Prostate gland (tissue), 2 donors: ENCODE results near the gene EP400.

Experiments used
- POLR2A ChIP-seq: fragments of 450-650 bp; IDR thresholded peaks from one replicate; pipeline ENCODE4 v1.6.1; 2016; ENCODE audit warnings: antibody characterized with exemption, mild to moderate bottlenecking
- POLR2AphosphoS5 ChIP-seq: sonication (generic); formaldehyde crosslinking; IDR thresholded peaks from one replicate; pipeline ENCODE4 v1.6.1; 2017; ENCODE audit warnings: antibody characterized with exemption
- TF ChIP-seq, protein P1 (sequence below), 4 experiments: fragments of 200-600 bp in 2 of 4; fragments of 450-650 bp in 2 of 4; sonication (generic) in 2 of 4; IDR thresholded peaks; 1 replicate in 3 of 4; 2 replicates in 1 of 4; pipeline ENCODE4 v1.5.1; 2016 to 2019; ENCODE audit warnings: antibody characterized with exemption in 4 of 4, mild to moderate bottlenecking in 2 of 4, moderate library complexity in 2 of 4

DNA sequence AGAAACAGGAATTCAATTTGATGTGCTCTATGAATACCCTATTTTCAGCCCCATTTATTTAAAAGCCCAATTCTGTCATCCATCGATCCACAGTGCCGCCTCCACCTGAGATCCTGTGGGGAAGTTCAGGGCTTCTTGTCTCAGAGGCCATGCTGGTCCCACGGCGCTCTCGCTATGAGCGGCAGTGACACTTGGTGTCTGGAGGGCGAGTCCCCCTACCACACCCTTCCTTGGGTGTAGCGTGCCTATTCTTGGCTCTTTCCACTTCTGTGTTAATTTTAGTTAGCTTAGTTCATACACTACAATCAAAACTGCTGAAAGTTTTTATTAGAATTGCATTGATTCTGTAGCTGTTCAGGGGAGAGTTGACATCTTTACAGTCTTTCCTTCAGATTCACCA, 120.6 kb downstream of the EP400 start:
- TF ChIP-seq, protein P1, sequence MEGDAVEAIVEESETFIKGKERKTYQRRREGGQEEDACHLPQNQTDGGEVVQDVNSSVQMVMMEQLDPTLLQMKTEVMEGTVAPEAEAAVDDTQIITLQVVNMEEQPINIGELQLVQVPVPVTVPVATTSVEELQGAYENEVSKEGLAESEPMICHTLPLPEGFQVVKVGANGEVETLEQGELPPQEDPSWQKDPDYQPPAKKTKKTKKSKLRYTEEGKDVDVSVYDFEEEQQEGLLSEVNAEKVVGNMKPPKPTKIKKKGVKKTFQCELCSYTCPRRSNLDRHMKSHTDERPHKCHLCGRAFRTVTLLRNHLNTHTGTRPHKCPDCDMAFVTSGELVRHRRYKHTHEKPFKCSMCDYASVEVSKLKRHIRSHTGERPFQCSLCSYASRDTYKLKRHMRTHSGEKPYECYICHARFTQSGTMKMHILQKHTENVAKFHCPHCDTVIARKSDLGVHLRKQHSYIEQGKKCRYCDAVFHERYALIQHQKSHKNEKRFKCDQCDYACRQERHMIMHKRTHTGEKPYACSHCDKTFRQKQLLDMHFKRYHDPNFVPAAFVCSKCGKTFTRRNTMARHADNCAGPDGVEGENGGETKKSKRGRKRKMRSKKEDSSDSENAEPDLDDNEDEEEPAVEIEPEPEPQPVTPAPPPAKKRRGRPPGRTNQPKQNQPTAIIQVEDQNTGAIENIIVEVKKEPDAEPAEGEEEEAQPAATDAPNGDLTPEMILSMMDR (IDR thresholded peaks at IDR 0.05): no peak
- TF ChIP-seq POLR2A: no peak
- no peak for TF ChIP-seq POLR2AphosphoS5
